Coronary artery (tissue), 2 donors: ENCODE results near the gene RBBP8NL.

Experiments used
- DNase-seq: peaks from one replicate; pipeline ENCODE4 v3.0.0-alpha.2; 2017; ENCODE audit warnings: low spot score
- H3K27ac ChIP-seq, 2 donors: fragments of 200-600 bp; sonication (generic); one replicate each; pipeline ENCODE4 v1.5.1; 2016 to 2019
- H3K4me3 ChIP-seq: fragments of 200-600 bp; sonication (generic); 2 replicates; pipeline ENCODE4 v1.5.1; 2016; ENCODE audit warnings: mild to moderate bottlenecking, moderate library complexity
- TF ChIP-seq, protein P1 (sequence below): fragments of 200-600 bp; sonication (generic); IDR thresholded peaks from one replicate; pipeline ENCODE4 v1.5.1; 2019; ENCODE audit warnings: antibody characterized with exemption

Gene RBBP8NL

GRCh38 chr20:62387933-62388635 is 39.3 kb downstream of the RBBP8NL start:
- DNase-seq: no peak
- TF ChIP-seq, protein P1, sequence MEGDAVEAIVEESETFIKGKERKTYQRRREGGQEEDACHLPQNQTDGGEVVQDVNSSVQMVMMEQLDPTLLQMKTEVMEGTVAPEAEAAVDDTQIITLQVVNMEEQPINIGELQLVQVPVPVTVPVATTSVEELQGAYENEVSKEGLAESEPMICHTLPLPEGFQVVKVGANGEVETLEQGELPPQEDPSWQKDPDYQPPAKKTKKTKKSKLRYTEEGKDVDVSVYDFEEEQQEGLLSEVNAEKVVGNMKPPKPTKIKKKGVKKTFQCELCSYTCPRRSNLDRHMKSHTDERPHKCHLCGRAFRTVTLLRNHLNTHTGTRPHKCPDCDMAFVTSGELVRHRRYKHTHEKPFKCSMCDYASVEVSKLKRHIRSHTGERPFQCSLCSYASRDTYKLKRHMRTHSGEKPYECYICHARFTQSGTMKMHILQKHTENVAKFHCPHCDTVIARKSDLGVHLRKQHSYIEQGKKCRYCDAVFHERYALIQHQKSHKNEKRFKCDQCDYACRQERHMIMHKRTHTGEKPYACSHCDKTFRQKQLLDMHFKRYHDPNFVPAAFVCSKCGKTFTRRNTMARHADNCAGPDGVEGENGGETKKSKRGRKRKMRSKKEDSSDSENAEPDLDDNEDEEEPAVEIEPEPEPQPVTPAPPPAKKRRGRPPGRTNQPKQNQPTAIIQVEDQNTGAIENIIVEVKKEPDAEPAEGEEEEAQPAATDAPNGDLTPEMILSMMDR: no peak
- Histone ChIP-seq H3K4me3 (peak overlapping the region; percentile 88), H3K27ac (peak overlapping the region in 1 of 2 donors; percentile 95)

DNA sequence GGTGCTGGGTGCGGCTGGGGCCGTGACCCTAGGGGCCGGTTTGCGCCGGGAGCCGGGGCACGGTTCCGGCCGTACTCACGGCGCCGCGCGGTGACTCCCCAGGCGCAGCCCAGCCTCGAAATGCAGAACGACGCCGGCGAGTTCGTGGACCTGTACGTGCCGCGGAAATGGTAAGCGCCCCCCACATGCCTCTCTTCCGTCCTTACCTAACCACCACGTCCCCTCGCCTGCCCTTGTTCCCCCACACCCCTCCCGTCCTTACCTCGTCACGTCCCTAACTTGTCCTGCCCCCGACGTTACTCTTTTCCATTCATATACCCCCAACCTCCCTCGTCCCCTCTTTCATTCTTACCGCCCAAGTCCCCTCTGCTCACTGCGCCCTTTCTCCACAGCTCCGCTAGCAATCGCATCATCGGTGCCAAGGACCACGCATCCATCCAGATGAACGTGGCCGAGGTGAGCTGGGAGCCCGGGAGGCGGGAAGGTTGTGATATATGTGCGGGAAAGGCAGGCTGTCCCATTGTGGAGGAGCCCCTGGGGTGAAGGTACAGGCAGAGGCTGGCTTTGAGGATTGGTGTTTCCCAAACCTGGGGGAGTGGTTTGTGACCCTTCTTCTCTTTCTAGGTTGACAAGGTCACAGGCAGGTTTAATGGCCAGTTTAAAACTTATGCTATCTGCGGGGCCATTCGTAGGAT is 40.0 kb downstream of the RBBP8NL start:
- TF ChIP-seq, protein P1: no peak
- Histone ChIP-seq H3K27ac (peak overlapping the region; percentile 95 to 97), H3K4me3 (peak overlapping the region; percentile 88)
- DNase-seq: no peak

GRCh38 chr20:62386383-62387218 is 40.7 kb downstream of the RBBP8NL start, which contains the start of gene RPS21:
Gene RPS21 (plus strand): TSS chr20:62387103. CDS start chr20:62387339, 236 bp downstream.
- peak within 1 kb of the TSS; percentile 95 to 97 for H3K27ac ChIP-seq
- TF ChIP-seq, protein P1: no peak
- peak within 1 kb of the TSS; percentile 88 for H3K4me3 ChIP-seq
- peak; percentile 95 for DNase-seq

GRCh38 chr20:62382306-62383198 is 44.8 kb downstream of the RBBP8NL start:
- H3K27ac ChIP-seq: peak overlapping the region in 1 of 2 donors; percentile 3
- TF ChIP-seq, protein P1: peak; percentile 94
- DNase-seq: no peak
- H3K4me3 ChIP-seq: no peak overlapping the region

- Histone ChIP-seq H3K4me3 (no peak overlapping the region), H3K27ac (peak overlapping the region in 1 of 2 donors; percentile 73)
- DNase-seq: no peak
- TF ChIP-seq, protein P1: no peak
Measured at GRCh38 chr20:62381842-62382241, 45.5 kb downstream of the RBBP8NL start.

DNA sequence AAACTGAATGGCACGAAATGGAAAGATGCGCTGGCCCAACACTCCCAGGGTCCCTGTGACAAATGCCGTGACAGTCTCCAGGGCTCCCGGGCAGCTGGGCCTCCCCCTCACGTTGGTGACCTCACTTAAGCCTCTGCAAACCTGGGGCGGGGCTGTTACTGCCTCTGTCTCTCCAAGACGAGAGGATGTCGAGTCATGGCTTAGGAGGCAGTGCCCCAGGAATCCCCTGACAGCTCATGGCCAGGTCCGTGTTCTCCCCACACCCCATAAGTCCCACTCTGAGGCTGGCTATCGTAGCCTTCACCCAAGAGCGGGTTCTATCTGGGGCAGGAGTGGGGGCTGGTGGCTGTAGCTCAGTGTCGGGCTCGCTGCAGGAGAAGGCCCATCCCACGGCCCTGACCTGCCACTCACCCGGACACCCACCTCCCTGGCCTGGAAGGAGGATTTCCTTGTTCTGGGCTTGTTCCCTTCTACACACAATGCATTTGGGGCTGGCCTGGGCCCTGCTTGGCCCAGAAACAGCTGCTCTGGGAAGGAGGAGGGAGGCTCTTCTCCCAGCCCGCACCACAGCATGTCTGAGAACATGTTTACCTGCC is 46.0 kb downstream of the RBBP8NL start:
- no peak for DNase-seq
- TF ChIP-seq, protein P1: no peak
- Histone ChIP-seq H3K4me3 (no peak overlapping the region), H3K27ac (peak overlapping the region in 1 of 2 donors; percentile 73)
